ENCODE measurements around the gene TGFBR3. TPM values are rescaled to one million over a fixed set of nuclear protein-coding genes. Genes with fewer than 3 reads are reported as not detected.
A peak's percentile ranks its signal among the peaks of the same experiment; 100 is the strongest.

TGFBR3 gene
- total and polyA plus RNA-seq, 9 of the 15 experiments (the other 6 are each of a cell fraction or from before 2014, with no cell fraction given) = 3.6 to 32.4 (median 15.6) TPM

GRCh38 chr1:91803847-91804545 lies 82.0 kb downstream of the TGFBR3 start (continued):
- TF ChIP-seq GABPB1 (CRISPR knock-in tag; IDR thresholded peaks at IDR 0.05) = no peak
- TF ChIP-seq NR3C1 (CRISPR knock-in tag; IDR thresholded peaks at IDR 0.05) = no peak
- TF ChIP-seq HIVEP1 (CRISPR knock-in tag; IDR thresholded peaks at IDR 0.05) = no peak
- no peak for TF ChIP-seq HDGF (IDR thresholded peaks at IDR 0.05)
- TF ChIP-seq BHLHE40 (IDR thresholded peaks at IDR 0.05; ENCODE audit: low read length) = peak; percentile 69
- TF ChIP-seq CLOCK (CRISPR knock-in tag; IDR thresholded peaks at IDR 0.05; ENCODE audit: borderline replicate concordance) = no peak
- no peak for TF ChIP-seq CEBPG (CRISPR knock-in tag; IDR thresholded peaks at IDR 0.05)
- TF ChIP-seq CEBPG (tag; conservative IDR thresholded peaks at IDR 0.05 in 1 of 2, IDR thresholded peaks at IDR 0.05 in 1 of 2) = no peak
- TF ChIP-seq NR4A1 (CRISPR knock-in tag; IDR thresholded peaks at IDR 0.05) = no peak
- TF ChIP-seq NR4A1 (tag; IDR thresholded peaks at IDR 0.05) = no peak
- no peak for TF ChIP-seq BDP1 (IDR thresholded peaks at IDR 0.05; ENCODE audit: insufficient read depth, insufficient read length)
- TF ChIP-seq BRCA1 (IDR thresholded peaks at IDR 0.05) = no peak
- no peak for TF ChIP-seq BRCA1 (CRISPR knock-in tag; IDR thresholded peaks at IDR 0.05)
- peak; percentile 74; the same call in 1 of the 2 replicates for TF ChIP-seq SMARCE1 (IDR thresholded peaks at IDR 0.05)
- TF ChIP-seq ZNF764 (CRISPR knock-in tag; IDR thresholded peaks at IDR 0.05; ENCODE audit: low read depth) = no peak
- no peak for TF ChIP-seq ARNT (IDR thresholded peaks at IDR 0.05)
- no peak for TF ChIP-seq ZNF780A (CRISPR knock-in tag; IDR thresholded peaks at IDR 0.05)
- TF ChIP-seq CBX2 (IDR thresholded peaks at IDR 0.05; ENCODE audit: insufficient read depth, low read length, poor library complexity, severe bottlenecking) = no peak
- no peak for TF ChIP-seq CHCHD3 (CRISPR knock-in tag; IDR thresholded peaks at IDR 0.05)
- TF ChIP-seq ZEB2 (IDR thresholded peaks at IDR 0.05) = no peak
- TF ChIP-seq HNRNPK (IDR thresholded peaks at IDR 0.05; ENCODE audit: low read depth, low read length, poor library complexity, severe bottlenecking) = no peak
- TF ChIP-seq GTF2F1 (IDR thresholded peaks at IDR 0.05; ENCODE audit: low read depth, low read length) = no peak
- TF ChIP-seq, protein P1, sequence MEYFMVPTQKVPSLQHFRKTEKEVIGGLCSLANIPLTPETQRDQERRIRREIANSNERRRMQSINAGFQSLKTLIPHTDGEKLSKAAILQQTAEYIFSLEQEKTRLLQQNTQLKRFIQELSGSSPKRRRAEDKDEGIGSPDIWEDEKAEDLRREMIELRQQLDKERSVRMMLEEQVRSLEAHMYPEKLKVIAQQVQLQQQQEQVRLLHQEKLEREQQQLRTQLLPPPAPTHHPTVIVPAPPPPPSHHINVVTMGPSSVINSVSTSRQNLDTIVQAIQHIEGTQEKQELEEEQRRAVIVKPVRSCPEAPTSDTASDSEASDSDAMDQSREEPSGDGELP (CRISPR knock-in tag; IDR thresholded peaks at IDR 0.05; ENCODE audit: borderline replicate concordance) = no peak
- no peak for TF ChIP-seq SIRT6 (IDR thresholded peaks at IDR 0.05; ENCODE audit: low read depth, low read length)
- TF ChIP-seq ERF (CRISPR knock-in tag; IDR thresholded peaks at IDR 0.05) = no peak
- no peak for TF ChIP-seq THAP12 (CRISPR knock-in tag; IDR thresholded peaks at IDR 0.05)
